WTC11 (cell line): ENCODE data around the gene RPS16. TPM values are rescaled to one million over a fixed set of nuclear protein-coding genes. Genes with fewer than 3 reads are reported as not detected.

Source experiments
- ATAC-seq: fragments of 200-7000 bp; cut with Tn5 transposase; 2 replicates; pipeline ENCODE4 v1.10.0; 2021; ENCODE audit warnings: mild to moderate bottlenecking, moderate library complexity
- CTCF ChIA-PET: fragments of 300-600 bp; sonication (Branson Sonifier 250); formaldehyde crosslinking; loops from one replicate; lab custom pipeline; 2021; ENCODE audit warnings: antibody characterized with exemption; lab: Charles Lee
- POLR2A ChIA-PET: fragments of 350-600 bp; sonication (Branson Sonifier 250); formaldehyde crosslinking; loops from one replicate; lab custom pipeline; 2021; ENCODE audit warnings: antibody characterized with exemption; lab: Charles Lee
- DNase-seq: peaks from one replicate; pipeline ENCODE4 v3.0.0; 2021; ENCODE audit warnings: low spot score
- H3K27ac Mint-ChIP-seq: 2 replicates; pipeline ENCODE4 v1.8.0; 2021; ENCODE audit warnings: mixed read lengths
- H3K27me3 Mint-ChIP-seq: 2 replicates; pipeline ENCODE4 v1.8.0; 2021; ENCODE audit warnings: low read depth, mild to moderate bottlenecking, moderate library complexity, mixed read lengths
- H3K36me3 Mint-ChIP-seq: 2 replicates; pipeline ENCODE4 v1.8.0; 2021; ENCODE audit warnings: mixed read lengths
- H3K4me1 Mint-ChIP-seq: 2 replicates; pipeline ENCODE4 v1.8.0; 2022; ENCODE audit warnings: mixed read lengths
- H3K4me3 Mint-ChIP-seq: 2 replicates; pipeline ENCODE4 v1.8.0; 2021; ENCODE audit warnings: mild to moderate bottlenecking, moderate library complexity, mixed read lengths
- H3K9me3 Mint-ChIP-seq: 2 replicates; pipeline ENCODE4 v1.8.0; 2021; ENCODE audit warnings: mixed read lengths
- CREB1 ChIP-seq: sonication (generic); formaldehyde crosslinking; IDR thresholded peaks from 2 replicates; pipeline ENCODE4 v1.8.0; 2023; ENCODE audit warnings: mild to moderate bottlenecking, missing genetic modification reagents
- CREM ChIP-seq: sonication (generic); formaldehyde crosslinking; IDR thresholded peaks from 2 replicates; pipeline ENCODE4 v1.8.1; 2022; ENCODE audit warnings: mild to moderate bottlenecking, missing genetic modification reagents, moderate library complexity
- EMX1 ChIP-seq: fragments of 250-450 bp; sonication (Bioruptor Pico); IDR thresholded peaks from 2 replicates; pipeline ENCODE4 v1.8.0; 2021; ENCODE audit warnings: mild to moderate bottlenecking
- ETV6 ChIP-seq: sonication (generic); formaldehyde crosslinking; IDR thresholded peaks from 2 replicates; pipeline ENCODE4 v1.8.1; 2022; ENCODE audit warnings: mild to moderate bottlenecking, missing genetic modification reagents
- GABPB1 ChIP-seq: sonication (generic); formaldehyde crosslinking; IDR thresholded peaks from 2 replicates; pipeline ENCODE4 v1.8.1; 2023; ENCODE audit warnings: mild to moderate bottlenecking, missing genetic modification reagents
- NFYB ChIP-seq: sonication (generic); formaldehyde crosslinking; conservative IDR thresholded peaks from 2 replicates; pipeline ENCODE4 v1.8.0; 2022; ENCODE audit warnings: low read depth, missing genetic modification reagents
- PRRX2 ChIP-seq: fragments of 250-450 bp; sonication (Bioruptor Pico); IDR thresholded peaks from 2 replicates; pipeline ENCODE4 v1.8.0; 2021; ENCODE audit warnings: mild to moderate bottlenecking
- SMAD3 ChIP-seq: sonication (generic); formaldehyde crosslinking; IDR thresholded peaks from 2 replicates; pipeline ENCODE4 v1.8.0; 2022; ENCODE audit warnings: missing genetic modification reagents, mild to moderate bottlenecking, borderline replicate concordance
- SMAD4 ChIP-seq: sonication (generic); formaldehyde crosslinking; IDR thresholded peaks from 2 replicates; pipeline ENCODE4 v1.8.0; 2022; ENCODE audit warnings: mild to moderate bottlenecking, missing genetic modification reagents
- TEAD1 ChIP-seq: sonication (generic); formaldehyde crosslinking; IDR thresholded peaks from 2 replicates; pipeline ENCODE4 v1.8.0; 2022; ENCODE audit warnings: mild to moderate bottlenecking, missing genetic modification reagents
- ZNF121 ChIP-seq: sonication (generic); formaldehyde crosslinking; IDR thresholded peaks from 2 replicates; pipeline ENCODE4 v1.8.0; 2023; ENCODE audit warnings: missing genetic modification reagents
- ZNF396 ChIP-seq: fragments of 250-450 bp; sonication (Bioruptor Pico); IDR thresholded peaks from 2 replicates; pipeline ENCODE4 v1.8.0; 2021; ENCODE audit warnings: mild to moderate bottlenecking, moderate library complexity, borderline replicate concordance
- total RNA-seq: library from RNA; stranded (reverse); gene quantifications from 3 replicates; pipeline ENCODE4 v1.2.3, GENCODE V29; 2021
- TF ChIP-seq, protein P1 (sequence below): sonication (generic); formaldehyde crosslinking; IDR thresholded peaks from 2 replicates; pipeline ENCODE4 v1.8.0; 2022; ENCODE audit warnings: mild to moderate bottlenecking, missing genetic modification reagents
- TF ChIP-seq, protein P2 (sequence below): fragments of 250-450 bp; sonication (Bioruptor Pico); IDR thresholded peaks from 2 replicates; pipeline ENCODE4 v1.8.0; 2021; ENCODE audit warnings: mild to moderate bottlenecking
- TF ChIP-seq, protein P3 (sequence below): sonication (generic); formaldehyde crosslinking; conservative IDR thresholded peaks from 2 replicates; pipeline ENCODE4 v1.8.1; 2022; ENCODE audit warnings: mild to moderate bottlenecking, missing genetic modification reagents
- TF ChIP-seq, protein P4 (sequence below): sonication (generic); formaldehyde crosslinking; IDR thresholded peaks from 2 replicates; pipeline ENCODE4 v1.8.0; 2022; ENCODE audit warnings: missing genetic modification reagents
- TF ChIP-seq, protein P5 (sequence below): sonication (generic); formaldehyde crosslinking; IDR thresholded peaks from 2 replicates; pipeline ENCODE4 v1.8.0; 2022; ENCODE audit warnings: mild to moderate bottlenecking, missing genetic modification reagents
- TF ChIP-seq, protein P6 (sequence below): sonication (generic); formaldehyde crosslinking; IDR thresholded peaks from 2 replicates; pipeline ENCODE4 v1.8.1; 2022; ENCODE audit warnings: mild to moderate bottlenecking, moderate library complexity, missing genetic modification reagents
- TF ChIP-seq, protein P7 (sequence below): sonication (generic); formaldehyde crosslinking; IDR thresholded peaks from 2 replicates; pipeline ENCODE4 v1.8.0; 2022; ENCODE audit warnings: mild to moderate bottlenecking, missing genetic modification reagents
- TF ChIP-seq, protein P8 (sequence below): sonication (generic); formaldehyde crosslinking; IDR thresholded peaks from 2 replicates; pipeline ENCODE4 v1.8.0; 2023; ENCODE audit warnings: missing genetic modification reagents, mild to moderate bottlenecking, borderline replicate concordance
- TF ChIP-seq, protein P9 (sequence below): sonication (generic); formaldehyde crosslinking; IDR thresholded peaks from 2 replicates; pipeline ENCODE4 v1.8.0; 2022; ENCODE audit warnings: mild to moderate bottlenecking, missing genetic modification reagents

The RPS16 gene
- total RNA-seq, 1 experiment from 2014 or later, result 2,962 TPM

DNA sequence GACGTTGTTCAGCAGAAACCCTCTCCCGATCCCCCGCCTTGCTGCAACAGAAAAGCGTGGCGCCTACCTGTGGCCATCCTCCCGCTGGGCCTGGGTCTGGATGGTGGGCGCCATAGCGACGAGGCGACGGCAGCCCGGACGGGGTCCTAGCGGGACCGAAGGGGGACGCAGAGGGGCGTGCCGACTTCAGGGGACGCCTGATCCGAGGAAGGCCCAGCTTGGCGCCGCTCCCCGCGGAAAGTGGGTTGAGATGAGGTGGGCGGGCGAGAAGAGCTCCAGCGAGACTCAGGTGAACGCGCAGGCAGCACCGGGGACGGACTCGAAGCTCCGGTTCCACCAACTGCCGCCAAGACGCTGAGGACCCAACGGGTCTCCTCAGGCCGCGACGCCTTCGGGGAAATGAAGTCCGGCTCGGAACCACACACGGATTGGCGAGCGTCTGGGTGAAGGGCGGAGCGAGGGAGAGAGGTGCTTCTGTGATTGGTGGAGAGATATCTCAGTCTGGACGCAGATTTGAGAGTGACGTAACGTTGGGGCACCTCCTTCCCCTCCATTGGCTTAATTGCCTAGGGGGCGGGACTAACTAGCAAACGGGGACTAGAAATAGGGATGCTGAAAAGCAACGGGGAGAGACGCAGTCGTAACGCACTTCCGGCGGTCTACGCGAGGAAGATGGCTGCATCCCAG is 44.9 kb downstream of the RPS16 start, which contains the start of the genes MED29 and PAF1:
MED29 (plus strand) TSS at position 628 of the 687 bp plus-strand sequence; CDS start at position 673, 45 bp downstream.
PAF1 (minus strand) TSS at position 356 of the 687 bp plus-strand sequence; CDS start at position 114, 242 bp downstream.
- ATAC-seq (peak; percentile 96), DNase-seq (peak; percentile 96)
- peaks cover 53% of the 10 kb centered on the region for H3K36me3 Mint-ChIP-seq
- no peaks in the 10 kb centered on the region; the same call in 1 of the 2 replicates for H3K27me3 Mint-ChIP-seq
- peak within 1 kb of the TSS; percentile 99 for H3K27ac Mint-ChIP-seq
- ChIA-PET CTCF (interaction anchor here (0.8 to 2.3 kb wide), 10 partner anchors 10 to 142 kb away, joined by 3 to 17 read pairs (median 4); partner anchors contain the start of genes EID2B, PLEKHG2 and SAMD4B), POLR2A (interaction anchor here (0.6 to 2.1 kb wide), 16 partner anchors 11 to 744 kb away, joined by 3 to 25 read pairs (median 4); partner anchors contain the start of genes ACTN4, PLEKHG2, RPS16 and SAMD4B)
- peak within 1 kb of the TSS; percentile 100 for H3K4me3 Mint-ChIP-seq
- peaks cover 14% of the 10 kb centered on the region for H3K4me1 Mint-ChIP-seq
- no peaks in the 10 kb centered on the region for H3K9me3 Mint-ChIP-seq
- TF ChIP-seq SMAD4 (no peak), SMAD3 (0 out of 2 replicates have a peak, but pooled peaks have one; percentile 57), ZNF396 (CRISPR knock-in tag) (no peak), EMX1 (CRISPR knock-in tag) (0 out of 2 replicates have a peak, but pooled peaks have one; percentile 25), ZNF121 (CRISPR knock-in tag) (0 out of 2 replicates have a peak, but pooled peaks have one; percentile 2), CREB1 (CRISPR knock-in tag) (0 out of 2 replicates have a peak, but pooled peaks have one; percentile 25), CREM (CRISPR knock-in tag) (peak; percentile 93), PRRX2 (0 out of 2 replicates have a peak, but pooled peaks have one; percentile 73), TEAD1 (CRISPR knock-in tag) (peak; percentile 79), GABPB1 (CRISPR knock-in tag) (peak; percentile 61), NFYB (CRISPR knock-in tag) (peak; percentile 89), ETV6 (peak; percentile 76; the same call in 1 of the 2 replicates)
- TF ChIP-seq, protein P1, sequence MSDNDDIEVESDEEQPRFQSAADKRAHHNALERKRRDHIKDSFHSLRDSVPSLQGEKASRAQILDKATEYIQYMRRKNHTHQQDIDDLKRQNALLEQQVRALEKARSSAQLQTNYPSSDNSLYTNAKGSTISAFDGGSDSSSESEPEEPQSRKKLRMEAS (CRISPR knock-in tag), result peak; percentile 81
- TF ChIP-seq, protein P2, sequence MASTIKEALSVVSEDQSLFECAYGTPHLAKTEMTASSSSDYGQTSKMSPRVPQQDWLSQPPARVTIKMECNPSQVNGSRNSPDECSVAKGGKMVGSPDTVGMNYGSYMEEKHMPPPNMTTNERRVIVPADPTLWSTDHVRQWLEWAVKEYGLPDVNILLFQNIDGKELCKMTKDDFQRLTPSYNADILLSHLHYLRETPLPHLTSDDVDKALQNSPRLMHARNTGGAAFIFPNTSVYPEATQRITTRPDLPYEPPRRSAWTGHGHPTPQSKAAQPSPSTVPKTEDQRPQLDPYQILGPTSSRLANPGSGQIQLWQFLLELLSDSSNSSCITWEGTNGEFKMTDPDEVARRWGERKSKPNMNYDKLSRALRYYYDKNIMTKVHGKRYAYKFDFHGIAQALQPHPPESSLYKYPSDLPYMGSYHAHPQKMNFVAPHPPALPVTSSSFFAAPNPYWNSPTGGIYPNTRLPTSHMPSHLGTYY (CRISPR knock-in tag), result no peak
- TF ChIP-seq, protein P3, sequence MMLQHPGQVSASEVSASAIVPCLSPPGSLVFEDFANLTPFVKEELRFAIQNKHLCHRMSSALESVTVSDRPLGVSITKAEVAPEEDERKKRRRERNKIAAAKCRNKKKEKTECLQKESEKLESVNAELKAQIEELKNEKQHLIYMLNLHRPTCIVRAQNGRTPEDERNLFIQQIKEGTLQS, result no peak
- TF ChIP-seq, protein P4, sequence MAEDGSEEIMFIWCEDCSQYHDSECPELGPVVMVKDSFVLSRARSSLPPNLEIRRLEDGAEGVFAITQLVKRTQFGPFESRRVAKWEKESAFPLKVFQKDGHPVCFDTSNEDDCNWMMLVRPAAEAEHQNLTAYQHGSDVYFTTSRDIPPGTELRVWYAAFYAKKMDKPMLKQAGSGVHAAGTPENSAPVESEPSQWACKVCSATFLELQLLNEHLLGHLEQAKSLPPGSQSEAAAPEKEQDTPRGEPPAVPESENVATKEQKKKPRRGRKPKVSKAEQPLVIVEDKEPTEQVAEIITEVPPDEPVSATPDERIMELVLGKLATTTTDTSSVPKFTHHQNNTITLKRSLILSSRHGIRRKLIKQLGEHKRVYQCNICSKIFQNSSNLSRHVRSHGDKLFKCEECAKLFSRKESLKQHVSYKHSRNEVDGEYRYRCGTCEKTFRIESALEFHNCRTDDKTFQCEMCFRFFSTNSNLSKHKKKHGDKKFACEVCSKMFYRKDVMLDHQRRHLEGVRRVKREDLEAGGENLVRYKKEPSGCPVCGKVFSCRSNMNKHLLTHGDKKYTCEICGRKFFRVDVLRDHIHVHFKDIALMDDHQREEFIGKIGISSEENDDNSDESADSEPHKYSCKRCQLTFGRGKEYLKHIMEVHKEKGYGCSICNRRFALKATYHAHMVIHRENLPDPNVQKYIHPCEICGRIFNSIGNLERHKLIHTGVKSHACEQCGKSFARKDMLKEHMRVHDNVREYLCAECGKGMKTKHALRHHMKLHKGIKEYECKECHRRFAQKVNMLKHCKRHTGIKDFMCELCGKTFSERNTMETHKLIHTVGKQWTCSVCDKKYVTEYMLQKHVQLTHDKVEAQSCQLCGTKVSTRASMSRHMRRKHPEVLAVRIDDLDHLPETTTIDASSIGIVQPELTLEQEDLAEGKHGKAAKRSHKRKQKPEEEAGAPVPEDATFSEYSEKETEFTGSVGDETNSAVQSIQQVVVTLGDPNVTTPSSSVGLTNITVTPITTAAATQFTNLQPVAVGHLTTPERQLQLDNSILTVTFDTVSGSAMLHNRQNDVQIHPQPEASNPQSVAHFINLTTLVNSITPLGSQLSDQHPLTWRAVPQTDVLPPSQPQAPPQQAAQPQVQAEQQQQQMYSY, result no peak
- TF ChIP-seq, protein P5, sequence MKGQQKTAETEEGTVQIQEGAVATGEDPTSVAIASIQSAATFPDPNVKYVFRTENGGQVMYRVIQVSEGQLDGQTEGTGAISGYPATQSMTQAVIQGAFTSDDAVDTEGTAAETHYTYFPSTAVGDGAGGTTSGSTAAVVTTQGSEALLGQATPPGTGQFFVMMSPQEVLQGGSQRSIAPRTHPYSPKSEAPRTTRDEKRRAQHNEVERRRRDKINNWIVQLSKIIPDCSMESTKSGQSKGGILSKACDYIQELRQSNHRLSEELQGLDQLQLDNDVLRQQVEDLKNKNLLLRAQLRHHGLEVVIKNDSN, result peak; percentile 31; the same call in 1 of the 2 replicates
- TF ChIP-seq, protein P6, sequence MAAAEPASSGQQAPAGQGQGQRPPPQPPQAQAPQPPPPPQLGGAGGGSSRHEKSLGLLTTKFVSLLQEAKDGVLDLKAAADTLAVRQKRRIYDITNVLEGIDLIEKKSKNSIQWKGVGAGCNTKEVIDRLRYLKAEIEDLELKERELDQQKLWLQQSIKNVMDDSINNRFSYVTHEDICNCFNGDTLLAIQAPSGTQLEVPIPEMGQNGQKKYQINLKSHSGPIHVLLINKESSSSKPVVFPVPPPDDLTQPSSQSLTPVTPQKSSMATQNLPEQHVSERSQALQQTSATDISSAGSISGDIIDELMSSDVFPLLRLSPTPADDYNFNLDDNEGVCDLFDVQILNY, result peak; percentile 68
- TF ChIP-seq, protein P7, sequence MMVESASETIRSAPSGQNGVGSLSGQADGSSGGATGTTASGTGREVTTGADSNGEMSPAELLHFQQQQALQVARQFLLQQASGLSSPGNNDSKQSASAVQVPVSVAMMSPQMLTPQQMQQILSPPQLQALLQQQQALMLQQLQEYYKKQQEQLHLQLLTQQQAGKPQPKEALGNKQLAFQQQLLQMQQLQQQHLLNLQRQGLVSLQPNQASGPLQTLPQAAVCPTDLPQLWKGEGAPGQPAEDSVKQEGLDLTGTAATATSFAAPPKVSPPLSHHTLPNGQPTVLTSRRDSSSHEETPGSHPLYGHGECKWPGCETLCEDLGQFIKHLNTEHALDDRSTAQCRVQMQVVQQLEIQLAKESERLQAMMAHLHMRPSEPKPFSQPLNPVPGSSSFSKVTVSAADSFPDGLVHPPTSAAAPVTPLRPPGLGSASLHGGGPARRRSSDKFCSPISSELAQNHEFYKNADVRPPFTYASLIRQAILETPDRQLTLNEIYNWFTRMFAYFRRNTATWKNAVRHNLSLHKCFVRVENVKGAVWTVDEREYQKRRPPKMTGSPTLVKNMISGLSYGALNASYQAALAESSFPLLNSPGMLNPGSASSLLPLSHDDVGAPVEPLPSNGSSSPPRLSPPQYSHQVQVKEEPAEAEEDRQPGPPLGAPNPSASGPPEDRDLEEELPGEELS (CRISPR knock-in tag), result peak; percentile 78; the same call in 1 of the 2 replicates
- TF ChIP-seq, protein P8, sequence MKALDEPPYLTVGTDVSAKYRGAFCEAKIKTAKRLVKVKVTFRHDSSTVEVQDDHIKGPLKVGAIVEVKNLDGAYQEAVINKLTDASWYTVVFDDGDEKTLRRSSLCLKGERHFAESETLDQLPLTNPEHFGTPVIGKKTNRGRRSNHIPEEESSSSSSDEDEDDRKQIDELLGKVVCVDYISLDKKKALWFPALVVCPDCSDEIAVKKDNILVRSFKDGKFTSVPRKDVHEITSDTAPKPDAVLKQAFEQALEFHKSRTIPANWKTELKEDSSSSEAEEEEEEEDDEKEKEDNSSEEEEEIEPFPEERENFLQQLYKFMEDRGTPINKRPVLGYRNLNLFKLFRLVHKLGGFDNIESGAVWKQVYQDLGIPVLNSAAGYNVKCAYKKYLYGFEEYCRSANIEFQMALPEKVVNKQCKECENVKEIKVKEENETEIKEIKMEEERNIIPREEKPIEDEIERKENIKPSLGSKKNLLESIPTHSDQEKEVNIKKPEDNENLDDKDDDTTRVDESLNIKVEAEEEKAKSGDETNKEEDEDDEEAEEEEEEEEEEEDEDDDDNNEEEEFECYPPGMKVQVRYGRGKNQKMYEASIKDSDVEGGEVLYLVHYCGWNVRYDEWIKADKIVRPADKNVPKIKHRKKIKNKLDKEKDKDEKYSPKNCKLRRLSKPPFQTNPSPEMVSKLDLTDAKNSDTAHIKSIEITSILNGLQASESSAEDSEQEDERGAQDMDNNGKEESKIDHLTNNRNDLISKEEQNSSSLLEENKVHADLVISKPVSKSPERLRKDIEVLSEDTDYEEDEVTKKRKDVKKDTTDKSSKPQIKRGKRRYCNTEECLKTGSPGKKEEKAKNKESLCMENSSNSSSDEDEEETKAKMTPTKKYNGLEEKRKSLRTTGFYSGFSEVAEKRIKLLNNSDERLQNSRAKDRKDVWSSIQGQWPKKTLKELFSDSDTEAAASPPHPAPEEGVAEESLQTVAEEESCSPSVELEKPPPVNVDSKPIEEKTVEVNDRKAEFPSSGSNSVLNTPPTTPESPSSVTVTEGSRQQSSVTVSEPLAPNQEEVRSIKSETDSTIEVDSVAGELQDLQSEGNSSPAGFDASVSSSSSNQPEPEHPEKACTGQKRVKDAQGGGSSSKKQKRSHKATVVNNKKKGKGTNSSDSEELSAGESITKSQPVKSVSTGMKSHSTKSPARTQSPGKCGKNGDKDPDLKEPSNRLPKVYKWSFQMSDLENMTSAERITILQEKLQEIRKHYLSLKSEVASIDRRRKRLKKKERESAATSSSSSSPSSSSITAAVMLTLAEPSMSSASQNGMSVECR, result 0 out of 2 replicates have a peak, but pooled peaks have one; percentile 72
- TF ChIP-seq, protein P9, sequence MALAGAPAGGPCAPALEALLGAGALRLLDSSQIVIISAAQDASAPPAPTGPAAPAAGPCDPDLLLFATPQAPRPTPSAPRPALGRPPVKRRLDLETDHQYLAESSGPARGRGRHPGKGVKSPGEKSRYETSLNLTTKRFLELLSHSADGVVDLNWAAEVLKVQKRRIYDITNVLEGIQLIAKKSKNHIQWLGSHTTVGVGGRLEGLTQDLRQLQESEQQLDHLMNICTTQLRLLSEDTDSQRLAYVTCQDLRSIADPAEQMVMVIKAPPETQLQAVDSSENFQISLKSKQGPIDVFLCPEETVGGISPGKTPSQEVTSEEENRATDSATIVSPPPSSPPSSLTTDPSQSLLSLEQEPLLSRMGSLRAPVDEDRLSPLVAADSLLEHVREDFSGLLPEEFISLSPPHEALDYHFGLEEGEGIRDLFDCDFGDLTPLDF (CRISPR knock-in tag), result 0 out of 2 replicates have a peak, but pooled peaks have one; percentile 33
